Breast epithelium (tissue), 4 donors: ENCODE data around the gene WDPCP. TPM values are rescaled to one million over a fixed set of nuclear protein-coding genes. Genes with fewer than 3 reads are reported as not detected.
"Not testable (repeated sequence)": the region's sequence is repeated elsewhere in the genome, so short reads cannot be mapped to it uniquely, and the experiment has no call there.

Source experiments
- DNase-seq, 2 donors: peaks; one replicate each; pipeline ENCODE4 v3.0.0-alpha.2; 2019; ENCODE audit warnings: low spot score in 2 of 2
- H3K27ac ChIP-seq, 2 donors: fragments of 200-600 bp; sonication (generic) in 1 of 2; one replicate each; pipeline ENCODE4 v1.5.1; 2016 to 2019; ENCODE audit warnings: mild to moderate bottlenecking in 1 of 2
- H3K27me3 ChIP-seq, 2 donors: fragments of 200-600 bp; sonication (generic) in 1 of 2; one replicate each; pipeline versions ENCODE4 v1.5.1 to v1.6.0; 2017 to 2019; ENCODE audit warnings: control low read depth in 1 of 2, mild to moderate bottlenecking in 1 of 2
- H3K36me3 ChIP-seq: fragments of 200-600 bp; one replicate; pipeline ENCODE4 v1.5.1; 2019
- H3K4me1 ChIP-seq, 2 donors: fragments of 200-600 bp; sonication (generic); one replicate each; pipeline ENCODE4 v1.5.1; 2016 to 2019; ENCODE audit warnings: control low read depth in 1 of 2
- H3K4me3 ChIP-seq, 3 donors: fragments of 200-600 bp; sonication (generic); 1 replicate in 2 of 3; 2 replicates in 1 of 3; pipeline ENCODE4 v1.5.1; 2016 to 2019; ENCODE audit warnings: mild to moderate bottlenecking in 3 of 3, moderate library complexity in 2 of 3
- H3K9me3 ChIP-seq, 2 donors: fragments of 200-600 bp; sonication (generic) in 1 of 2; one replicate each; pipeline ENCODE4 v1.5.1; 2016 to 2019; ENCODE audit warnings: control low read depth in 1 of 2
- CTCF ChIP-seq, 3 donors: fragments of 450-650 bp; IDR thresholded peaks; one replicate each; pipeline ENCODE4 v1.5.1; 2016 to 2017; ENCODE audit warnings: antibody characterized with exemption in 3 of 3, mild to moderate bottlenecking in 3 of 3, moderate library complexity in 3 of 3
- POLR2A ChIP-seq: fragments of 450-650 bp; IDR thresholded peaks from one replicate; pipeline ENCODE4 v1.6.1; 2016; ENCODE audit warnings: antibody characterized with exemption, mild to moderate bottlenecking, moderate library complexity
- POLR2AphosphoS5 ChIP-seq, 3 donors: sonication (generic); formaldehyde crosslinking; IDR thresholded peaks; one replicate each; pipeline ENCODE4 v1.6.1; 2017; ENCODE audit warnings: antibody characterized with exemption in 3 of 3
- intact Hi-C: fragments of 100-400 bp; cut with DNase I; formaldehyde crosslinking; loops from one replicate; pipeline ENCODE4 v1.15.1; 2023; ENCODE audit warnings: low total_unique reads
- total RNA-seq, 3 donors: library from RNA; depleted of rRNA; stranded (reverse); fragments of >200 nt; gene quantifications; one replicate each; pipeline ENCODE4 v1.1.0, GENCODE V29; 2016

Gene WDPCP
- total RNA-seq, 3 donors from 2014 or later = 25.2 to 37.4 (median 29.4) TPM

GRCh38 chr2:63369146-63369545, 219.1 kb downstream of the WDPCP start:
- intact Hi-C loops = no loop called here
- Histone ChIP-seq H3K9me3 (peaks cover 0 to 20% of the 10 kb centered on the region in 2 donors), H3K27ac (no peak overlapping the region), H3K27me3 (no peaks in the 10 kb centered on the region), H3K4me1 (no peaks in the 10 kb centered on the region), H3K36me3 (no peaks in the 10 kb centered on the region), H3K4me3 (no peak overlapping the region)
- TF ChIP-seq POLR2AphosphoS5 (IDR thresholded peaks at IDR 0.05) (no peak), POLR2A (no peak), CTCF (IDR thresholded peaks at IDR 0.05) (no peak)
- no peak for DNase-seq

GRCh38 chr2:63364866-63365265, 223.4 kb downstream of the WDPCP start:
- TF ChIP-seq POLR2AphosphoS5 (IDR thresholded peaks at IDR 0.05) = no peak
- no peak for TF ChIP-seq CTCF (IDR thresholded peaks at IDR 0.05)
- no peak for TF ChIP-seq POLR2A
- no peak for DNase-seq
- Histone ChIP-seq H3K27ac (no peak overlapping the region), H3K4me1 (no peaks in the 10 kb centered on the region), H3K9me3 (no peaks in the 10 kb centered on the region), H3K27me3 (no peaks in the 10 kb centered on the region), H3K36me3 (no peaks in the 10 kb centered on the region), H3K4me3 (no peak overlapping the region)
- intact Hi-C loops = no loop called here

GRCh38 chr2:63357722-63358121, 230.6 kb downstream of the WDPCP start:
- H3K27ac ChIP-seq, H3K27me3 ChIP-seq, H3K4me1 ChIP-seq, H3K4me3 ChIP-seq, DNase-seq, intact Hi-C loops, H3K36me3 ChIP-seq: not testable (repeated sequence)
- peaks cover 0 to 20% of the 10 kb centered on the region in 2 donors for H3K9me3 ChIP-seq

- Histone ChIP-seq H3K9me3 (peaks cover 8 to 25% of the 10 kb centered on the region in 2 donors), H3K4me1 (no peaks in the 10 kb centered on the region), H3K4me3 (no peak overlapping the region), H3K27me3 (no peaks in the 10 kb centered on the region), H3K36me3 (no peaks in the 10 kb centered on the region), H3K27ac (no peak overlapping the region)
- intact Hi-C loops = no loop called here
- no peak for DNase-seq
- TF ChIP-seq POLR2AphosphoS5 (IDR thresholded peaks at IDR 0.05) (no peak), CTCF (IDR thresholded peaks at IDR 0.05) (no peak), POLR2A (no peak)
These were observed 240.9 kb downstream of the WDPCP start for GRCh38 chr2:63347361-63347760.

- Histone ChIP-seq H3K9me3 (peaks cover 8 to 25% of the 10 kb centered on the region in 2 donors), H3K27me3 (no peaks in the 10 kb centered on the region), H3K4me1 (no peaks in the 10 kb centered on the region), H3K36me3 (no peaks in the 10 kb centered on the region), H3K4me3 (no peak overlapping the region), H3K27ac (no peak overlapping the region)
- TF ChIP-seq CTCF (IDR thresholded peaks at IDR 0.05) (no peak), POLR2A (no peak), POLR2AphosphoS5 (IDR thresholded peaks at IDR 0.05) (no peak)
- intact Hi-C loops = no loop called here
- DNase-seq = no peak
These were observed 241.9 kb downstream of the WDPCP start for GRCh38 chr2:63346411-63346810.

GRCh38 chr2:63345285-63345633, 243.0 kb downstream of the WDPCP start:
- no peak overlapping the region for H3K27ac ChIP-seq
- no peaks in the 10 kb centered on the region for H3K4me1 ChIP-seq
- intact Hi-C loops = no loop called here
- TF ChIP-seq POLR2A = no peak
- TF ChIP-seq CTCF (IDR thresholded peaks at IDR 0.05) = no peak
- TF ChIP-seq POLR2AphosphoS5 (IDR thresholded peaks at IDR 0.05) = no peak
- no peaks in the 10 kb centered on the region for H3K36me3 ChIP-seq
- no peak overlapping the region for H3K4me3 ChIP-seq
- DNase-seq = no peak
- H3K9me3 ChIP-seq = peaks cover 8 to 25% of the 10 kb centered on the region in 2 donors
- no peaks in the 10 kb centered on the region for H3K27me3 ChIP-seq
